Stromal cell of bone marrow (primary cell): ENCODE results near the gene PRRC1.
"Not testable (repeated sequence)": the region's sequence is repeated elsewhere in the genome, so short reads cannot be mapped to it uniquely, and the experiment has no call there.

Source experiments
- DNase-seq: peaks from one replicate; pipeline ENCODE4 v3.0.0-alpha.2; 2012; ENCODE audit warnings: low read depth

Gene PRRC1

DNA sequence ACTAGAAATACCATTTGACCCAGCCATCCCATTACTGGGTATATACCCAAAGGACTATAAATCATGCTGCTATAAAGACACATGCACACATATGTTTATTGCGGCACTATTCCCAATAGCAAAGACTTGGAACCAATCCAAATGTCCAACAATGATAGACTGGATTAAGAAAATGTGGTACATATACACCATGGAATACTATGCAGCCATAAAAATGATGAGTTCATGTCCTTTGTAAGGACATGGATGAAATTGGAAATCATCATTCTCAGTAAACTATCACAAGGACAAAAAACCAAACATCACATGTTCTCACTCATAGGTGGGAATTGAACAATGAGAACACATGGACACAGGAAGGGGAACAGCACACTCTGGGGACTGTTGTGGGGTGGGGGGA, 27.8 kb downstream of the PRRC1 start:
- DNase-seq: not testable (repeated sequence)

DNA sequence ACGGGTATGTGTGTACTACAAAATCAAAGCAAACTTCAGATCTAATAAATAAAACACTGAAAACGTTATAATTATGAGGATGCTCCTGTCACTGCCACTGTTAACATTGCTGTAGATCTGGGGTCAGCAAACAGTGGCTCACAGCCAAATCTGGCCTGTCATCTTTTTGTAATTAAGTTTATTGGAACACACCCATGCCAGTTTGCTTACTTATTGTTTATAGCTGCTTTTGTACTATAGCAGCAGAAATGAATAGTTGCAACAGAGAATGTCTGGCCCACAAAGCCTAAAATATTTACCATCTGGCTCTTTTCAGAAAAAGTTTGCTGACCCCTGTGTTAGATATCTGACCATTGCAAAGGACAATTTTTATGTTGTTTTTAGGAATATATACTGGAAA, 32.1 kb downstream of the PRRC1 start:
- DNase-seq: no peak

DNA sequence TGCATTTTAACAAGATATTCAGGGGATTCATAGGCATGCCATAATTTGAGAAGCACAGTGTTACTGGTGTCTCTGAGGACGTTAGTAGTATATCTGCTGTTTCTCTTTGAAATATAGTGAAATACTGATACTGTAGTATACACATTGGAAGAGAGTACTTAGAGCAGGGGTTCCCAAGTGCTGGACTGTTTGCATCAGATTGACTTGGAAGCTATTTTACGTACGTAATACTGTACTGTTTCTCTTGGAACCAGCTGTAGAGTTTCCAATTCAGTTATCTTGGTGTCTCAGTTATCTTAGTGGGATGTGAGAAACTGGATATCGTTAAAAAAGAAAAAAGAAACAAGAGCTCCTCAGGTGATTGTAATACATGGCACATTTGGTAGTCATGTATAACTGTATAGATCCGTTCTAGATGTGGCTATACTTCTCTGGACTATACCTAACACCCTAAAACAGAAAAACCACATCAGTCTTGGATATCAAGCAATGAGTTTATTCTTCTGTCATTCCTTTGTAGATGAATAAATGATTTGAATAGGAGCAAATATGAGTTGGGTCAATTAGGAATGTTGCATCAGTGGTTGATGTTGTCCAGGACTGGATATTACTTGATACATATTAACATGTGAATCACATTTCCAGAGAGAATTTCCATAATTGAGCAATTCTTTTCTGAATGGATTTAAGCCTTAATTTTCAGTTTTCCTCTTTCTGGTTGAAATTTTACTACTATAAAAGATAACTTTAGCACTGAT, 33.4 kb downstream of the PRRC1 start:
- no peak for DNase-seq

DNA sequence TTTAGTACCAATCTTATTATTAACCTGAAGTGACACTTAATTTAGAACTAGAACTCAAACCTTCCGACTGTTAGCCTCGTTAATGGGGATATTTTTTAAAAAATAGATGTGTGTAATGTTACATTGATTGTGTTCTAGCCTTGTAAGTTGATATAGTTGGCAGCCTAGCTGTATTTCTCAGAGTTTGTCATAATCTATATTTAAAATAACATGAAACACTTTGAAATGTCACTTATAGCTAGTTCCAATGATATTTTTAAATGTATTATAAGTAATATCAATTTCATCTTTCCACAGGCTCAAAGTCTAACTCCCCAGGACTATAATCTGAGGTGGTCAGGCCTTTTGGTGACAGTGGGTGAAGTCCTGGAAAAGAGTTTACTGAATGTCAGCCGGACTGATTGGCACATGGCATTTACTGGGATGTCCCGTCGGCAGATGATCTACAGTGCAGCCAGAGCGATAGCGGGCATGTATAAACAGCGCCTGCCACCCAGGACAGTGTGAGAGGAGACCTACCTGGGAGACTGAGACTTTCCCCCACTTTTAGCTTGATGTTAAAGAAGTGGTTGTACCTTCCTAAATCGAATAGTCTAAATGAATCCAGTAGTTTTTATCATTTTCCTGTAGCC, 34.1 kb downstream of the PRRC1 start:
- no peak for DNase-seq

DNA sequence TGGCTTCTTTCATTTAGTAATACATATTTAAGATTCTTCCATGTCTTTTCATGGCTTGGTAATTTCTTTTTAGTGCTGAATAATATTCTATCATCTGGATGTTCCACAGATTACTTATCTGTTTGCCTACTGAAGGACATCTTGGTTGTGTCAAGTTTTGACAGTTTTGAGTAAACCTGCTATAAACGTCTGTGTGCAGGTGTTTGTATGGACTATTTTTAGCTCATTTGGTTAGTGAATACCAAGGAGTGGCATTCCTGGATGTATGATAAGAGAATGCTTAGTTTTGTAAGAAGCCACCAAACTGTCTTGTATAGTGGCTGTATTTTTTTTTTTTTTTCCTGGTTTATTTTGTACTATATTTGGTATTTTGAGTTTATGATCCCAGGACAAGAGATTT, 38.4 kb downstream of the PRRC1 start:
- no peak for DNase-seq

DNA sequence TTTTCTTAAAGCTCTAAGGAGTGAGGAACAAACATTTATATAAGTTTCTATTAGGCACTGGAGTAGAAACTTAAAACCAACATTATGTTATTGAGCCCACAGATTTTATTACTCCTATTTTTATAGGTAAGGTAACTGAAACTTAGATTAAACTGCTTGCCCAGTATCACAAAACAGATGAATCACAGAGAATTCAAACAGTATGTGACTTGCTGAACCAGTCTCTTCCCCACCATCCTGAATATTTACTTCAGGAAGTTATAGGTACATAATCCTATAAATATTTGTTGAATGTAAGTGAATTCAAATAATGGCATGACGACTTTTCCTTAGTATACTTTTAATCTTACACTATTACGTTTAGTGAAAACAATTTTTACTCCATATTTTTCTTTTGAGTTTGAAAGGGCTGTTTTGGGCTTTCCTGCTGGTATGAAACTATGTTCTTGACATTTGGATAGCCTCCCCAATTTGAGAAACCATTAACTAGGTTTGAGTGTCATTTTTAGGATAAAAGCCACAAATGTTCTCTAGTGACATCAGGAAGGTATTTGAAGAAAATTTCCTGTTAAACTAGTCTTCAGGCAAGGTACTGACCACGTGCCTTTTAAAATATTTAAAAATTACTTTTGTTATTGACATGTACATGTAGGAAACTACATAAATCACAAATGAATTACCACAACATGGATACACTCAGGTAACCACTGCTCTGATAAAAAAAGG, 39.3 kb downstream of the PRRC1 start:
- DNase-seq: no peak

DNA sequence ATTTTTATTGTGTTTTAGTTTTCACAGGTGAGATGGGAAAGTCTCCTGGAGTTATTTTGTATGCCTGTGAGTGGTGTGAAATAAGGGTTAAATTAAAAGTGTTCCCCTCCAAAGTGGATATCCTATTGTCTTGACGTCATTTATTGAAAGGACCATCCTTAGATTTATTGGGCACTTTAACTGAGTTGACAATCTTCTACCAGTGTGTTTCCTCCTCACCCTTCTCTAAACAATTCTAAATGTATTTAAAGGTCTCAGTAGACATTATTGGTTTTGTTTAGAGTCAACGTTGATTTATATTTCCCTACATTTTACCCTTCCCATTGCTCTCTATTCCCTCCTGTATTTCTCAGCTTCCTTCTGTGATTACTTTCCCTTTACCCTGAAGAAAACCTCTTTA, 40.8 kb downstream of the PRRC1 start:
- no peak for DNase-seq

DNA sequence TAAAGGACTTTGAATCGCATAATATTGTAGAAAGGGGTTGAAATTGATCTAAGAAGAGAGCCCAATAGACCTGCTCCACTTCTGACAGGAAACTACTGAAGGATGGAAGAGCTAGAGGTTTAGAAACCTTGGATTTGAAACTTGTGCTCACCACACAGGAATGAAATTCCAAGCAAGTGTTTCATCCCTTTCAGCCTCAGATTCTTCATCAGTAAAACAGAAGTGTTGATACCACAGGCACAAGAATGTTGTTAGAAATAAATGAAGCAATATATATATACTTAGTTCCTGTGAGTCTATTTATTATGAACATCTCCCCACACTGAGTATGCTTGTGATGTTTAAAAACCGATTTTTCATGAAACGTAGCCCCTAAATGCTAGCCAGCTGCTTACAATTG, 43.8 kb downstream of the PRRC1 start:
- DNase-seq: no peak

DNA sequence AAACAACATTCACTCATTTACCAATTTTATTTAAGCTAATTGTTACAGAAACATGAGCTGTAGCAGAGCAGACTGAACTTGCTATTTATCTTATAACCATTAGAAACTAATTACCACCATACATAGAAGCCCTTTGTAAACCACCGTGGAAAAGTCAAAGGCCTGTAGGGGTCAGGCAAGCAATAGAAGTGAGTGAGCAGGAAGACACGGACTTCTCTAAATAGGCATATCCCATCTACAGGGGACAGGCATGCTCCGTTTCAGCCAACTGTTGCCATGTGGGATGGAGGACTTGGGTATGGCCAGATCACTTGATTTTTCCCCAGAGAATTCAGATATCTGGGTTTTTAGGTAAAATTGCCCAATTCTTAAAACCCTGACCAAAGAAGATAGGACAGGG, 44.8 kb downstream of the PRRC1 start:
- no peak for DNase-seq

DNA sequence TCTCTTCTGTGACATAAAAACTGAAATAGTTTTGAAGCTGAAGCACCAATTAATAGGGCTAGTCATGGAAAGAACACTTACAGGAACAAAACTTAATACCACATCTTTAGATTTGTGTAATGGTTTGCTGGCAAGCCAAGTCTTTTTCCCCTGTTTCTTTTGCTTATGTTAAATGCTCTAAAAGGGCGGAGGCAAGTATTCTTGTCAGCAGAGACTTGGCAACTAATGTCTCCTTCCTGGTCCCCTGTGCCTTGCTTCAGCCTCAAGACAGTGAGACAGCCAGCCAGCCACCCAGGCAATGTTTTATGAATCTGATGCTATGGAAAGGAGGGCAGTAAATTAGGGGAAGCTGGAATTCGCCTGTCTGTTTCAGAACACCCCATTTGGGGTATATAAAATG, 45.7 kb downstream of the PRRC1 start:
- no peak for DNase-seq

DNA sequence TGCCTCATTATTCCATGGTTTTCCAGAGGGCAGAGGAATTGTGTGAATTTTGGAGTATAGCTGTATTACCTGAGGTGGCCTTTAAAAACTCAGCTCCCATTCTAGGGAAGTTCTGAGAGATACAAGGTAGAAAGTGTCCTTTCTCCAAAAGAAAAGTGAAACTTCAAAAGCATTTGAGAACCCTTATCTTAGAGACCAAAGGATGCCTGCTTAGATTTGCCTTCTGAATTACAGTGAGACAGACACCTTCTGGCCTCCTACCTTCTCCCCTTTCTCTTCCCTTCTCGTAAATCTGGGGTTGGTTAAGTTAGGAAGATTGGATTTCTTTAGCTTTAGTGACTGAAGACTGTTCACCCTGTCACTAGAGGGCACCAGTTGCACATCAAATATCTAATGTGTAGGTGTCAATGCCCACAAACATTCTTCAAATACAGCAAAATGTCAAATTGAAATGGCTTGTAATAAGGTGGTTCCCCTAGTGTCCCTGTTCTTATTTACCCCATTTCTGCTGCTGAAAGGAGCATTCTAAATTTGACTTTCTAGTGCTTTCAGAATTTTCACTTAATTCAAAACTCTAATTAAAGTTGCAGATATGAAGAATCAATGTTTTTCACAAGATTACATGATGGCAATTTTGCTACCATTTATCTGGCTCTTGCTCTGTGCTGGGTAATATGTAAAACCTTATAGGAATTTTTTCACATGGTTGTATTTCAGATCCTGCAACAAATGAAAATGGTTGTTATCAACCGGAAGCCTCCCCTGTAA, 46.7 kb downstream of the PRRC1 start:
- DNase-seq: peak; percentile 40

DNA sequence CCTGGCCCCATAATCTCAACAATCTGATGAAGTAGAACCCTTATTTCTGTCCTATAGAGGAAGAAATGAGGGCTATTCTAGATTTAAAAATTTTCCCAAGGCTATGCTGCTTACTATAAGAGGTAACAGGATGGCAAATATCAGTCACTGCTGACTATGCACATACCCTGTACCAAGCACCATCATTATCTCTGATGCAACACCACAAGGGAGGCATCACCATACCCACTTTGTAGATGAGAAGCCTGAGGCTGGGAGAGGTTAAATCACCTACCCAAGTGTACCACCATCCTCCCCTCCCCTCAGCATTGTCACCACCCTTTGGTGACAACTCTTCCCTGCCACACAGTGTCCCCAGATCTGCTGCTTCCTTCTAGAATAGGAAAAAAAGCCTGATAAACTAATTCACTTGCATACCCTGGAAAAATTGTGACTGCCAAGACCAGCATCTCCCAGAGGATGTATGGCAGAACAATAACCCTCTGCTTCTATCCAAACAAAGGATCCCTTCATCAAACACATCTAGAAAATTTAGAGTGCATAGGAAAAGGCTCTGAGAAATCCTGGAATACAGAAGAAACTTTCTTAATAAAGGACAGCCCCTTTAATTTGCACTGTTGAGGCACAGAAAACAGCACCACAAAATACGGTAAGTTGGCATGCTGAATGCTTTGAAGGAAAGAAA, 48.3 kb downstream of the PRRC1 start:
- DNase-seq: no peak

DNA sequence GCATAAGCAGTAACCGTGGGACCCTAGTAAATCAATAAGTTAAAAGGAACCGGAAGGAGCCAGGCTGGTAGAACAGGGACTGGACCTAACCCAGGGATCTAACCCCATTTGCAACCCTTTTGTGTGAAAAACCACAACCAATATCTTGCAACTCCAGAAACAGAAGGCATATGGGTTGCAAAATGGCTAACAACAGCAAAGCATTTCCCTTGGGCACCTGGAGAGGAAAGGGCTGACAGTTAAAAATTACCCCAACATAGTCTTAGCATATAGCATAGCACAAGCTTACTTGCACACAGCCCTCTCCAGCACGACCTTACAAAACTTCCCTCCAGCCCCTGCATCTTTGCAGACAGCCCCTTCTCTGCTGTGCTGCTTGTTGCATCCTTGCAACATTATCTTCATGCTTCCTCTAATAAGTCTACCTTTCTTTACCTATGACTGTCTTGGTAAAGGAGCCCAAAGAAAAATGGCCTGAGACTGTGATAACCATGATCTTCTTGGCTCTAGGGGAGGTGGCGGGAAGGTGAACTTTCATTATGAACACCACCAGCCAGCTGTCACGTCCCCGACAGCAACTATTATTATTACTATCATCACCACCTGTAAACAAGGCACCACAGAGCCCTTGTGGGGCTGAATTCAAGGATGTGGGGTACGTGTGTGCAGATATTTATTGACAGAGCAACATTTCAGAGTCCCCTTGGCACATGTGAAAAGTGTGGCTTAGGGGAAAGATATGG, 49.8 kb downstream of the PRRC1 start:
- DNase-seq: no peak

DNA sequence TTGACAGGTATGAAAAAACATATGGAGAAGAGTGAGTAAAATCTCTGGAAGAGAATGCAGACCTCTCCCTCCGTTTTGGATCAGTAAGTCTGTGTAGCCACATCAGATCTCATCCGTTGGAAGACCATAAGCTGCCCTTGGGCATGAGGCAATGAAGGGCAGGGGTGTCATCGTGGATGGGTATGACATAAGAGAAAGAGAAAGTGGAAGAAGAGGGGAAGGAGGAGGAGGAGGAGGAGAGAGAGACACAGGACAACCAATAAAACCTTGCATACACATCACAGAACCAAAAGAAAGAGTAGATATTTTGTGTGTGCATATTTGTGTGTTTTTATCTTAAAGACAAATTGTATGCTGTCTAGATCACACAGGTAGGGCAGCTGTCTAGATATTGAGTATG, 50.7 kb downstream of the PRRC1 start:
- no peak for DNase-seq

DNA sequence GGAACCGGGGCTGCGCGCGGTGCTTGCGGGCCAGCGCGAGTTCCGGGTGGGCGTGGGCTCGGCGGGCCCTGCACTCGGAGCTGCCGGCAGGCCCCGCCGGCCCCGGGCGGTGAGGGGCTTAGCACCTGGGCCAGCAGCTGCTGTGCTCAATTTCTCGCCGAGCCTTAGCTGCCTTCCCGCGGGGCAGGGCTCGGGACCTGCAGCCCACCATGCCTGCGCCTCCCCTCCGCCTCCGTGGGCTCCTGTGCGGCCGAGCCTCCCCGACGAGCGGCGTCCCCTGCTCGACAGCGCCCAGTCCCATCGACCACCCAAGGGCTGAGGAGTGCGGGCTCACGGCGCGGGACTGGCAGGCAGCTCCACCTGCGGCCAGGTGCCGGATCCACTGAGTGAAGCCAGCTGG, 52.0 kb downstream of the PRRC1 start:
- not testable (repeated sequence) for DNase-seq

DNA sequence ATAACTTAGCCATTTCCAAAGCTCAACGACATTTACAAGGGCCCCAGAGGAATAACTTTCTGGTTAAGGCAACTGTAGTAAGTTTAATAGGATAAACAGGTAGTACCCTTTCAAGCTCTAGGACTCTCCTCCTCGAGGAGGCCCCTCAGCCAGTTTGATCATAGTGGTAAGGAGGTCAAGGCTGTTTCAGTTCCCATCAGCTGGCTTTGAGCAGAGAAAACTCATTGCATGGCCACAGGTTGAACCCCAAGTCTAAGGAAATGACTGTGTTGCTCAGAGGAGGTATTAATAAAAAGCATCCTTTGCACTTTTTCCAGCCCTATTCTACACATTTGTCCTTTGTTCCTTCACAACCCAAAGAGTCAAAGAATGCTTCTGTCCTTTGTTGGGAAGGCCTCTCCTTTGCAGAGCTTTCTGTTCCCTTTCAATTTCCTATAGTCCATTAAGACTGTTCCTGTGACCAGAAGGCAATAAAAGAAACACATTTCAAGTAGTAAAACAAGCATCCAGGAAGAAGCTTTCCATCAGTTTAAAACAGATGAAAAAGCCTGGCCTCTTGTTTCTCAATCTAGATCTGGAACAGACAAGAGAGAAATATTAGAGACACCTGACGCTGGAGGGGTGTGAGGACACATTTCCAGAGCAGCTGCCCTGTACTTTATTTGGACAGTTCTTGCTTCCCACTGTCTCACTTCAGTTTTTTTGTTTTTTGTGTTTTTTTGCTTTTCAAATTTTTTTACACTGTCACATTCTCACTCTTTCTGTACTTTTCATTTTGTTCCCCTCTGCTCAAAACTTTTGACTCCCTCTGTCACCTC, 54.1 kb downstream of the PRRC1 start:
- no peak for DNase-seq

DNA sequence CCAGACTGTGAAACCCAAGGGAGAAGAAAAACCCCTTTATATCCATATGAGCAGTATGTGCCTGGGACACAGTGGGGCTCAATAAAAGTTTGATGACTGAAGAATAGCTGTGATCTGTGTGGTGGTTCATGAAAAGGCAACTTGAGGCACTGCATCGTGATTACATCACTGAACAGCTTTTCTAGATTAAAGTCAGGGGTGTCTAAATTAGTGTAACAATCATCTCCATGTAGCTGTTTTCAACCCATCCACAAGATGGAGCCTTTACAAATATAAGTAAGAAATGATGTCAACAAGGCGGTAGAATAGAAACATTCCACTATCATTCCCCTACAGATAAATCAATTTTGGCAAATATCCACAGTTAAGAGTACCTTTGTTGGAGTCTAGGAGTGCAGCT, 55.5 kb downstream of the PRRC1 start:
- no peak for DNase-seq

DNA sequence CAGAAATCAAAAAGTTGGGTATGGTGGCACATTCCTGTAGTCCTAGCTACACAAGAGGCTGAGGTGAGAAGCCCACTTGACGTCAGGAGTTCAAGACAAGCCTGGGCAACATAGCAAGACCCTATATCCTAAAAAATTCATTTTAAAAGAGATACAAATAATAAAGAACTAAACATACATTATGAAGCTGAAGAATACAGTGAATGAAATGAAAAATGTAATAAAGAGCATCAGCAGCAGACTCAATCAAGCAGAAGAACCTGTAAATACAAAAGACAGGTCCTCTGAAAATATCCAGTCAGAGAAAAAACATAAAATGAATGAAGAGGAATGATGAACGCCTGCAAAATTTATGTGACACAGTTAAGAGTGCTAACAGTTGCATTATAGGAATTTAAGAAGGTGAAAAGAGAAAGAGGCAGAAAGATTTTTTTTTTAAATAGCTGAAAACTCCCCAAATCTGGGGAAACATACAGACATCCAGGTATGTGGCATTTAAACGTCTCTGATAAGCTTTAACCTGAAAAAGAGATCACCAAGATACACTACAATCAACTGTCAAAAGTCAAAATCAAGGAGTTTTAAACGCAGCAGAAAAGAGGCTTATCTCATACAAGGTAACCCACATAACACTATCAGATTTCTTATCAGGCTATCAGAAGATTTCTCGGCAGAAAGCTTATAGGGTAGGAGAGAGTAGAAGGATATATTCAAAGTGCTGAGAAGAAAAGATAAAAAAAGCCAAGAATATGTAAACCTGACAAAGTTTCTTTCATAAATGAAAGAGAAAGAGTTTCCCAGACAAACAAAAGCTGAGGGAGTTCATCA, 57.6 kb downstream of the PRRC1 start:
- no peak for DNase-seq

DNA sequence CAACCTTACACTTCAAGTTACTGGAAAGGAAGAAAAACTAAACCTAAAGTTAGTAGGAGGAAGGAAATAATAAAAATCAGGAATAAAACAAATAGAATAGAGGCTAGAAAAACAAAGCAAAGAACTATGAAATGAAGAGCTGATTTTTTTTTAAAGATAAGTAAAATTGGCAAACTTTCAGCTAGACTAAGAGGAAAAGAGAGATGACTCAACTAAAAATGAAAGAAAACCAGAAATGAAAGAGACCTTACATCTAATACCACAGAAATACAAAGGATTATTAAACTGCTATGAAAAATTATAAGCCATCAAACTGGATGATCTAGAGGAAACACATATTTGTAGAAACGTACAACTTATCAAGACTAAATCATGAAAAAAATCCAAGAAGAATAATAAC, 60.0 kb downstream of the PRRC1 start:
- DNase-seq: no peak
